ENCODE measurements around the gene CORO2B.
"Not testable (repeated sequence)": the region's sequence is repeated elsewhere in the genome, so short reads cannot be mapped to it uniquely, and the experiment has no call there.

The CORO2B gene

GRCh38 chr15:68735610-68736009 lies 156.8 kb downstream of the CORO2B start:
- no peaks in the 10 kb centered on the region for H3K27me3 ChIP-seq (ENCODE audit: control insufficient read depth, insufficient read depth, low read length)
- H3K36me3 ChIP-seq (ENCODE audit: control insufficient read depth, insufficient read depth, low read length) = no peaks in the 10 kb centered on the region
- H3K9ac ChIP-seq (ENCODE audit: low read depth, low read length) = no peak overlapping the region
- no peak overlapping the region for H3K27ac ChIP-seq (ENCODE audit: low read depth, low read length)
- H3K4me3 ChIP-seq (ENCODE audit: low read depth, low read length) = no peak overlapping the region
- peaks cover 3% of the 10 kb centered on the region; the same call in 1 of the 2 replicates for H3K4me1 ChIP-seq (ENCODE audit: control insufficient read depth, insufficient read depth, low read length)
- H3K9me3 ChIP-seq (ENCODE audit: control insufficient read depth, insufficient read depth, low read length) = no peaks in the 10 kb centered on the region

- H3K4me3 ChIP-seq (ENCODE audit: low read depth, low read length) = no peak overlapping the region
- H3K36me3 ChIP-seq (ENCODE audit: control insufficient read depth, insufficient read depth, low read length) = no peaks in the 10 kb centered on the region
- no peaks in the 10 kb centered on the region for H3K4me1 ChIP-seq (ENCODE audit: control insufficient read depth, insufficient read depth, low read length)
- no peak overlapping the region for H3K9ac ChIP-seq (ENCODE audit: low read depth, low read length)
- H3K27ac ChIP-seq (ENCODE audit: low read depth, low read length) = no peak overlapping the region
- H3K27me3 ChIP-seq (ENCODE audit: control insufficient read depth, insufficient read depth, low read length) = no peaks in the 10 kb centered on the region
- no peaks in the 10 kb centered on the region for H3K9me3 ChIP-seq (ENCODE audit: control insufficient read depth, insufficient read depth, low read length)
Observed at GRCh38 chr15:68739390-68740080, 160.7 kb downstream of the CORO2B start.

GRCh38 chr15:68743256-68743655 lies 164.5 kb downstream of the CORO2B start:
- H3K36me3 ChIP-seq (ENCODE audit: control insufficient read depth, insufficient read depth, low read length) = no peaks in the 10 kb centered on the region
- H3K9me3 ChIP-seq (ENCODE audit: control insufficient read depth, insufficient read depth, low read length) = no peaks in the 10 kb centered on the region
- no peak overlapping the region for H3K9ac ChIP-seq (ENCODE audit: low read depth, low read length)
- no peaks in the 10 kb centered on the region for H3K4me1 ChIP-seq (ENCODE audit: control insufficient read depth, insufficient read depth, low read length)
- no peaks in the 10 kb centered on the region for H3K27me3 ChIP-seq (ENCODE audit: control insufficient read depth, insufficient read depth, low read length)
- no peak overlapping the region for H3K27ac ChIP-seq (ENCODE audit: low read depth, low read length)
- H3K4me3 ChIP-seq (ENCODE audit: low read depth, low read length) = no peak overlapping the region

- H3K9me3 ChIP-seq (ENCODE audit: control insufficient read depth, insufficient read depth, low read length) = no peaks in the 10 kb centered on the region
Observed at GRCh38 chr15:68749365-68749764, 170.6 kb downstream of the CORO2B start.

GRCh38 chr15:68749793-68750192 lies 171.0 kb downstream of the CORO2B start:
- Histone ChIP-seq H3K9me3 (ENCODE audit: control insufficient read depth, insufficient read depth, low read length) (no peaks in the 10 kb centered on the region), H3K27ac (ENCODE audit: low read depth, low read length) (no peak overlapping the region), H3K4me1 (ENCODE audit: control insufficient read depth, insufficient read depth, low read length) (no peaks in the 10 kb centered on the region), H3K36me3 (ENCODE audit: control insufficient read depth, insufficient read depth, low read length) (no peaks in the 10 kb centered on the region), H3K4me3 (ENCODE audit: low read depth, low read length) (no peak overlapping the region), H3K27me3 (ENCODE audit: control insufficient read depth, insufficient read depth, low read length) (no peaks in the 10 kb centered on the region), H3K9ac (ENCODE audit: low read depth, low read length) (no peak overlapping the region)

More at GRCh38 chr15:68749365-68749764, 170.6 kb downstream of the CORO2B start:
- H3K4me1 ChIP-seq (ENCODE audit: control insufficient read depth, insufficient read depth, low read length) = no peaks in the 10 kb centered on the region
- no peak overlapping the region for H3K4me3 ChIP-seq (ENCODE audit: low read depth, low read length)
- H3K36me3 ChIP-seq (ENCODE audit: control insufficient read depth, insufficient read depth, low read length) = no peaks in the 10 kb centered on the region
- no peak overlapping the region for H3K27ac ChIP-seq (ENCODE audit: low read depth, low read length)
- H3K9ac ChIP-seq (ENCODE audit: low read depth, low read length) = no peak overlapping the region
- no peaks in the 10 kb centered on the region for H3K27me3 ChIP-seq (ENCODE audit: control insufficient read depth, insufficient read depth, low read length)

GRCh38 chr15:68751622-68752021 lies 172.8 kb downstream of the CORO2B start:
- no peak overlapping the region for H3K4me3 ChIP-seq (ENCODE audit: low read depth, low read length)

GRCh38 chr15:68755731-68756130 lies 176.9 kb downstream of the CORO2B start:
- Histone ChIP-seq H3K9me3 (ENCODE audit: control insufficient read depth, insufficient read depth, low read length) (no peaks in the 10 kb centered on the region), H3K27me3 (ENCODE audit: control insufficient read depth, insufficient read depth, low read length) (no peaks in the 10 kb centered on the region), H3K36me3 (ENCODE audit: control insufficient read depth, insufficient read depth, low read length) (no peaks in the 10 kb centered on the region), H3K4me3 (ENCODE audit: low read depth, low read length) (no peak overlapping the region), H3K4me1 (ENCODE audit: control insufficient read depth, insufficient read depth, low read length) (no peaks in the 10 kb centered on the region), H3K27ac (ENCODE audit: low read depth, low read length) (no peak overlapping the region), H3K9ac (ENCODE audit: low read depth, low read length) (no peak overlapping the region)

More at GRCh38 chr15:68751622-68752021, 172.8 kb downstream of the CORO2B start:
- Histone ChIP-seq H3K27me3 (ENCODE audit: control insufficient read depth, insufficient read depth, low read length) (no peaks in the 10 kb centered on the region), H3K9me3 (ENCODE audit: control insufficient read depth, insufficient read depth, low read length) (no peaks in the 10 kb centered on the region), H3K27ac (ENCODE audit: low read depth, low read length) (no peak overlapping the region), H3K4me1 (ENCODE audit: control insufficient read depth, insufficient read depth, low read length) (no peaks in the 10 kb centered on the region), H3K9ac (ENCODE audit: low read depth, low read length) (no peak overlapping the region), H3K36me3 (ENCODE audit: control insufficient read depth, insufficient read depth, low read length) (no peaks in the 10 kb centered on the region)

GRCh38 chr15:68759982-68760579 lies 181.3 kb downstream of the CORO2B start:
- H3K36me3 ChIP-seq (ENCODE audit: control insufficient read depth, insufficient read depth, low read length); H3K4me3 ChIP-seq (ENCODE audit: low read depth, low read length); H3K9ac ChIP-seq (ENCODE audit: low read depth, low read length); H3K27me3 ChIP-seq (ENCODE audit: control insufficient read depth, insufficient read depth, low read length); H3K4me1 ChIP-seq (ENCODE audit: control insufficient read depth, insufficient read depth, low read length); H3K27ac ChIP-seq (ENCODE audit: low read depth, low read length); H3K9me3 ChIP-seq (ENCODE audit: control insufficient read depth, insufficient read depth, low read length): not testable (repeated sequence)

- H3K9ac ChIP-seq (ENCODE audit: low read depth, low read length) = no peak overlapping the region
- H3K4me1 ChIP-seq (ENCODE audit: control insufficient read depth, insufficient read depth, low read length) = no peaks in the 10 kb centered on the region
- no peaks in the 10 kb centered on the region for H3K36me3 ChIP-seq (ENCODE audit: control insufficient read depth, insufficient read depth, low read length)
- H3K27ac ChIP-seq (ENCODE audit: low read depth, low read length) = no peak overlapping the region
- H3K27me3 ChIP-seq (ENCODE audit: control insufficient read depth, insufficient read depth, low read length) = no peaks in the 10 kb centered on the region
- no peaks in the 10 kb centered on the region for H3K9me3 ChIP-seq (ENCODE audit: control insufficient read depth, insufficient read depth, low read length)
- H3K4me3 ChIP-seq (ENCODE audit: low read depth, low read length) = no peak overlapping the region
Observed at GRCh38 chr15:68763063-68763462, 184.3 kb downstream of the CORO2B start.

- Histone ChIP-seq H3K9ac (ENCODE audit: low read depth, low read length) (no peak overlapping the region), H3K4me3 (ENCODE audit: low read depth, low read length) (no peak overlapping the region), H3K4me1 (ENCODE audit: control insufficient read depth, insufficient read depth, low read length) (no peaks in the 10 kb centered on the region), H3K27ac (ENCODE audit: low read depth, low read length) (no peak overlapping the region), H3K9me3 (ENCODE audit: control insufficient read depth, insufficient read depth, low read length) (no peaks in the 10 kb centered on the region), H3K27me3 (ENCODE audit: control insufficient read depth, insufficient read depth, low read length) (no peaks in the 10 kb centered on the region), H3K36me3 (ENCODE audit: control insufficient read depth, insufficient read depth, low read length) (no peaks in the 10 kb centered on the region)
Observed at GRCh38 chr15:68764090-68764489, 185.3 kb downstream of the CORO2B start.

GRCh38 chr15:68765602-68766368 lies 187.0 kb downstream of the CORO2B start:
- H3K36me3 ChIP-seq (ENCODE audit: control insufficient read depth, insufficient read depth, low read length) = no peaks in the 10 kb centered on the region
- H3K27ac ChIP-seq (ENCODE audit: low read depth, low read length) = no peak overlapping the region
- no peaks in the 10 kb centered on the region for H3K27me3 ChIP-seq (ENCODE audit: control insufficient read depth, insufficient read depth, low read length)
- H3K4me3 ChIP-seq (ENCODE audit: low read depth, low read length) = no peak overlapping the region
- no peaks in the 10 kb centered on the region for H3K9me3 ChIP-seq (ENCODE audit: control insufficient read depth, insufficient read depth, low read length)
- no peak overlapping the region for H3K9ac ChIP-seq (ENCODE audit: low read depth, low read length)
- no peaks in the 10 kb centered on the region for H3K4me1 ChIP-seq (ENCODE audit: control insufficient read depth, insufficient read depth, low read length)

Measured in HUES48 (cell line).